Epithelial cell of prostate (primary cell): ENCODE results near the gene XXYLT1.

Experiments
- DNase-seq: peaks from one replicate; pipeline ENCODE4 v3.0.0-alpha.2; 2011; ENCODE audit warnings: low read depth, low spot score
- H3K27ac ChIP-seq: fragments of 450-650 bp; 2 replicates; pipeline ENCODE4 v1.5.1; 2017; ENCODE audit warnings: mild to moderate bottlenecking

XXYLT1 gene

DNA sequence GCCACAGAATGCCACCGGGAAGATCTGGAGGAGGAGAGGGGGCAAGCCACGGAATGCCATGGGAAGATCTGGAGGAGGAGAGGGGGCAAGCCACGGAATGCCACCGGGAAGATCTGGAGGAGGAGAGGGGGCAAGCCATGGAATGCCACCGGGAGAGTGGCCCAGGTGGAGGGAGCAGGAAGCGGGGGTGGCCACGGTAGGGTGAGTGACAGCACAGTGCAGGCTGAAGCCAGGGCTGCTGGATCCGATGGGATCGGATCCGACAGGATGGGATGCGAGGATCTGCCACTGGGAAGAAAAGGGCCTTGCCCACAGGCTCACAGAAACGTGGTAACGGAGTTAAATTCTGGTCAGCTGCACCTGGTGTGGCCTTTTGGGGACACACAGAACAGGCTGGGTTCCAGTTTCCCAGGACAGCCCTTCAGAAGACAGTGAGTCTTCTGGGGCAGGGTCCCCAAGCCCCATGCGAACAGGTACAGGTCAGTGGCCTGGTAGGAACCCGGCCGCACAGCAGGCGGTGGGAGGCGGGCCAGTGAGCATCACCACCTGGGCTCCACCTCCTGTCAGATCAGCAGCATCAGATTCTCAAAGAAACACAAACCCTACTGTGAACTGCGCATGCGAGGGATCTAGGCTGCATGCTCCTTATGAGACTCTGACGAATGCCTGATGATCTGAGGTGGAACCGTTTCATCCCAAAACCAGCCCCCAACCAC lies 58.8 kb downstream of the XXYLT1 start:
- no peak for DNase-seq
- no peak overlapping the region for H3K27ac ChIP-seq

GRCh38 chr3:195210266-195210973 lies 60.5 kb downstream of the XXYLT1 start:
- no peak overlapping the region for H3K27ac ChIP-seq
- no peak for DNase-seq

GRCh38 chr3:195209847-195210265 lies 61.1 kb downstream of the XXYLT1 start:
- H3K27ac ChIP-seq = no peak overlapping the region
- DNase-seq = no peak

DNA sequence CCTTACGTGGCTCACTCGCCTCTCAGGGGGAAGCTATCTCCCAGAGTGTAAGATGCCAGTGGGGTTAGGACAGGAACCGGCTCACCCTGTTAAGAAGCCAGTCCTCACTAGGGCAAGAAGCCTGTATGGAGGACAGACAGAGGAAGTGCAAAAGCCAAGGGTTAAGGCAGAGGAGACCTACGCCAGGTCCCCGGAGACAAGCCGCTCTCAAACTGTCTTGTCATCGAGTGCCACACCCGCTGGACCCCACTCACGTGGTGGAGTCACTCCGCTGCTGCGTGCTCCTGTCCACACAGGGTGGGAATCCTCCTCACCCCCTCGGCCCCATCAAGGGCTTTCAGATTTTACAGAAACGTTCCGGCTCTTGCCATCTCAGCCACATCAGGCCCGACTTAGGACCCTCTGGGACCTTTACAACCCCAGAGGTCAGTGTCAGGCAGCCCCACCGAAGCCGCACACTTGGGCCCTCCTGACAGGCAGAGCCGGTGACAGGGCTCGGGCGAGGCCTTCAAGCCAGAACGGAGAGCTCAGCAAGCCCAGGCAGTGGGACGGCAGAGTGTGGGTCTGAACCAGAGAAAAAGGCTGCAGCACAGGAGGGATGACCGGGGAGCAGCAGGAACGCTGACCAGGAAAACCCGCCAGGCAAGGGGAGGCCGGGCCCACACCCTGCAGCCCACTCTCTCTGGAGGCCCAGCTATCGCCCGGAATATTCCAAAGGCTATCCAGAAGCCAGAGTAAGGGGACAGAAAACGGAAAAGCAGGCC lies 61.7 kb downstream of the XXYLT1 start:
- no peak overlapping the region for H3K27ac ChIP-seq
- DNase-seq = no peak

DNA sequence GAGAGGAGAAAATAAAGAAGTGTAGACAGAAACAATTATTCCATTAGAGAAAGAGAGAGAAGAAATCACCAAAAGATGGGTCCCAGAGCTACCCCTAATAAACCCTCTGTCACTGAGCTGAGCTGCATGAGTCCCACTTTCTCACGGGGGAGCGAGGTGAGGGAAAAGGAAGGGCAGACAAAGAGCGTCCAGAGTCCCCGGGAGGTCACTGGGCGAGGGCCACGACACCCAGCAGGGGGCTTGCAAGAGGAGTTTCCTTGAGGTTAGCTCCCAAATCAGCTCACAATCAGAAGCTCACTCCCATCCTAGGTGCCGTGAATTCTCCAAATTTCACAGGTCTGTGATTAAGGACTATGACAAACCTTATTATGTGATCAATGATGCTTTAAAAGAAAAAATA lies 62.3 kb downstream of the XXYLT1 start:
- H3K27ac ChIP-seq = no peak overlapping the region
- DNase-seq = no peak

DNA sequence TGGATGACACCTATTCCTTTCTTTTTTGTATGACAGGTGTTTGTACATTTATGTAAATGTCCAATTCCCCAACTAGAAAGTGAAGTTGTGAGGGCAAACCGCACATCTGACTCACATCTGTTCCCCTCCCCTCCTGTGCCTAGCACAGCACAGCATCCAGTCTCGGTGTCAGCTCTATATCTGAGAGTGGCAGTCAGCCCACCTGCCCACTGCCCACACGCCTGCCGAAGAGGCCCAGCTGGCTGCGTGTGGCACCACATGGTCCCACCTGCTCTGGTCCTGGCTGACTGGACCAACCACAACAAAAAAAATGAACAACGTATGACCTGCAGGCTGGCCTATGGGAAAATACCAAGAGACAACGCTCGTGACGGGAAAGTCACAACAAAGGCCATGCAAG lies 62.8 kb downstream of the XXYLT1 start:
- no peak for DNase-seq
- no peak overlapping the region for H3K27ac ChIP-seq

DNA sequence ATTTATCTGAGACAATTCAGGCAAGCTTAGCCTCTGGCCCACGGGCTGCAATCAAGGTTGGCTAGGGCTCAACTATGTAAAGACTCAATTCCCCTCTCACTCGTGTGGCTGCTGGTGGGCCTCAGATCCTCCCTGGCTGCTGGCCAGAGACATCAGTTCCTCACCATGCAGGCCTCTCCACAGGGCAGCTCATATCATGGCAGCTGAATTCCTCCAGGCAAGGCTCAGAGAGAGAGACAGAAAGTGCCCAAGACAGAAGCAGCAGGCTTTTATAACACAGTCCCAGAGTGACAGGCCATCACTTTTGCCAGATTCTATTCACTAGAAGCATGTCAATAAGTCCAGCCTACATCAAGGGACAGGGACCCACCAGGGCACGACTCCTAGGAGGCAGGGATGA lies 63.2 kb downstream of the XXYLT1 start:
- no peak for DNase-seq
- H3K27ac ChIP-seq = no peak overlapping the region

DNA sequence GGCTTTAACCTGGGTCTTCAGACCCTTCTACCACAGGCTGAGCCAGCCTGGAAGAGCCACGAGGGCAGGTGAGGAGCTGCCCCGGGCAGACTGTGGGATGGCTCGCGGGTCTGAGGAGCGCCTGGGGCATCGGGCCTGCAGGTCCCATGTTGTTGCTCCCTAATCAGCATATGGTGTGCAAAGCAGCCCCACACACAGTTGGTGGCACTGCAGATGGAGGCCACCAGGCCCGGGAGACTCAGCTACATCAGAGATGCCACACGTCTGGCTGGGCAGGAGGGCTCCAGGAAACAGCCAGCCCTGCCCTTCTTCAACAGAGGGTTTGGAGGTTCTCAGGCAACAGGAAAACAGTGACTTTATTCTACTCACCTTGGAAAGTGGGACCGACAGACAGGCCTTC lies 63.9 kb downstream of the XXYLT1 start:
- DNase-seq = no peak
- H3K27ac ChIP-seq = no peak overlapping the region

DNA sequence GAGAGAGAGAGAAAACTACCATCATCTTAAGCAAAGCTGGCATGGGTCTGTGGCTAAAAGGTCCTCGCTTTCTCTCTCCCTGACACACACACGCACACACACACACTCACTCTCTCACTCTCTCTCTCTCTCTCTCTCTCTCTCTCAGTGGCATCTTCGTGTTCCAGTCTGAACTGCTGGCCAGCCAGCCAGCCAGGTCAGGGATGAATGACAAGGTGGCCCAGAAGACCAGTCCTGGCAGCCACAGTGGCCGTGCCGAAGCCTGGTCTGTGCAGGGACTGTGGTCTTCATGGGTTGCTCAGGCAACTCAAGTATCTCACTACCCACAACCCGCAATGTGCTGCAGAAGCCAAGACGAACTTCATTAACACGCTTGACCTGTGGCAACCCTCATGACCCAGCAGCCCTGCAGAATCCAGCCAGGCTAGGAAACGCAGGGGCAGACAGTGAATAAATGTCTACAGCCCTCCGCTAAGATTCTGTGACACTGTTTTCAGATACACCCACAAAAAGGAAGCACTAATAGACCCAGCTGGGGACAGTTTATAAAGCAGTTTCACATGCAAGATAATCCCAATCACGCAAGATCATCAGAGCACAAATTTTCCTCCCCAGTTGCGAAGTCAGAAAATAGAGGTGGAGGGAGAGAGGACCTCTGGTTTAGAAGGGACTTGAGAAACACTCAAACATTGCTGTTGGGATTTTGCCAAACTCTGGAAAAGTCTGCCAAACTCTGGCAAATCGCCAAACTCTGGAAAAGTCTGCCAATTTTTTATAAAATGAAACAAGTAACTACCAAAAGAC lies 66.4 kb downstream of the XXYLT1 start:
- DNase-seq = no peak
- H3K27ac ChIP-seq = no peak overlapping the region

DNA sequence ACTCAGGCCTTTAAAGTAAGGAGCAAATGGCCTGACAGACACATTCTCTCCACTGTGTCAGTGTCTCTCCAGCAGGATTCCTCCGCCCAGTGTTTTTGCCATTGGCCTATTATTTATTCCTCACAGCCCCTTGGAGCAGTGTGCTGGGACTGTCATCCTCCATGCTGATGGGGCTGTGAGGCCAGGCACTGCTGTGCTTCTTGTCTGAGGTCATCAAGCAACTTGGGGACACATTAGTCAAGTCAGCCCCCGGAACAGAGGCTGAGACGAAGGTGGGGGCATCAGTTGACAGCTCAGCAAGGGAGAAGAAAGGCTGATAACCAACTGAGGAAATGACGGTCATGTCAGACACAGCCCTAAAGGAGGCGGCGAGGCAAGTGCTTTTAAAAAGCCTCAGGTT lies 67.4 kb downstream of the XXYLT1 start:
- H3K27ac ChIP-seq = no peak overlapping the region
- DNase-seq = no peak

- DNase-seq = no peak
- no peak overlapping the region for H3K27ac ChIP-seq
Measured at GRCh38 chr3:195201295-195201694, 69.7 kb downstream of the XXYLT1 start.

DNA sequence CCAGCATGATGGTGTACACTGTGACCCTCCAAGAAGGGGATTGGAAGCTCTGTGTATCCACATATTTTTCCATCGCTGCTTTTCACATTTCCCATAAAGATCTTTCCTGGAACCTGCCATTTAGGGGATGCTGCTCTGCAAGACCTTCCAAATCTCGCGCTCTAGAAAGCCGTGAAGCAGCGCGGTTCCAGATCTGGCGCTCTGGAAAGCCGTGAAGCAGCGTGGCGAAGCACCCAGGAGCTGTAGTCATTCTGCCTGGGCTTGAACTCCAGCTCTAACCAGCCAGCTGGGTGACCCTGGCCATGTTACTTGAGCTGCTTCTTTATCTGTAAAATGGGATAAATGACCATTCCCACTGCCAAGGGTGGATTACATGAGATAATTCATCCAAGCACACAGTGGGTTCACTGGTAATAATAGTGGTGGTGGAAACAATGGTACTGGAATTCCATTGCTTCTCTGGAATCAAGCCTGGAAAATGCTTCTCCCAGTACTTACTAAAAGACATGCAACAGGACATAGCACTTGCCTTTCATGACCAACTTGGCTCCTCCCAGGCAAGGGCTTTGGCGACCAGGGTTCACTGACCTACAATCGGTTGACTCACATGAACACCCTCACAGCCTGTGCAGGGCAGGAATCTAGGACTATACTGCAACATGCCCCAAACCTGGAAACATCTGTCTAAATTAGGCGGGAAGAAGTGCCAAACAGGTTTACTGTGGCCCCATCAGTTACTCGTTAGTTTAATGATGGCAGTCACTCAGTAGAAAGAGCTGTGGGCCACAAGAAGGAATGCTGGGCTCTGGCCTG lies 70.7 kb downstream of the XXYLT1 start:
- H3K27ac ChIP-seq = no peak overlapping the region
- DNase-seq = no peak

DNA sequence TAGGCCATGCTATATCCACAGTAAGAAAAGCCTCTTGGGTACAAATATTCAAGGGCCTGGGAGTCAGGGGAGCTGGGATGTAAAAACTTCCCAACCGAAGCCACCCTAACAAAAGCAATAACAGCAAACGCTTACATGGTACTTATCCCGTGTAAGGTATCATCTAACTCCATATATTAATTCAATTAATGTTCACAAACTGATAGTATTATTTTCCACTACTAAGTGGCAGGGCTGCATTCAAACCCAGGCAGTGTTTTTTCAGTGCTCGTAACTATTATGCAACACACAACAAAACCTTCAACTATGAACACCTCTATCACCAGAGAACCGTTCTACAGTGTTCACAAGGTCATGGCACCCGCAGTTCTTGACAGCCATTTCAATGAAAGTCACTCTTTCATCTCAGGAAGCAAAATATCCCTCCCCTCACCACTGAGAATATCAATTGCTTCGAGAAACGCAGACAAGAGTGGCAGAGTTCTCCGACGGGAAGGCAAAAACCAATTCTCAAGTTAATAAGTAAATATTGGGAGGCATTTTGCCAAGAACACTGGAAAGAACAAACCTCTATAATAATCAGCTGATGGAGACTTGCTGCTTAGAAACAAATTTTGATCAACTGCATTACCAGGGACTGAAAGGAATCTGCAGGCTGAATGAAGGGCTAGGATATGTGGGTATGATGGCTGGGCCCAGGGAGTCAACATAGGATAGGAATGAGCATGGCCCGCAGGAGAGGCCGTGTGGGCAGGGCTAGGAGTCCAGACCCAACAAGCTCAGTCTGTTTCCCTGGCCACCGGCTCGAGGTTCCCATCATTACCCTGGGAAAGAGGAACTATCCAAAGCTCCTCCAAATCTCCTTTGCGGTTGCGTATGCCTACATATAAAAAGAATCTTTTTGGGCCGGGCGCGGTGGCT lies 72.3 kb downstream of the XXYLT1 start:
- no peak for DNase-seq
- H3K27ac ChIP-seq = peak overlapping the region; percentile 77

DNA sequence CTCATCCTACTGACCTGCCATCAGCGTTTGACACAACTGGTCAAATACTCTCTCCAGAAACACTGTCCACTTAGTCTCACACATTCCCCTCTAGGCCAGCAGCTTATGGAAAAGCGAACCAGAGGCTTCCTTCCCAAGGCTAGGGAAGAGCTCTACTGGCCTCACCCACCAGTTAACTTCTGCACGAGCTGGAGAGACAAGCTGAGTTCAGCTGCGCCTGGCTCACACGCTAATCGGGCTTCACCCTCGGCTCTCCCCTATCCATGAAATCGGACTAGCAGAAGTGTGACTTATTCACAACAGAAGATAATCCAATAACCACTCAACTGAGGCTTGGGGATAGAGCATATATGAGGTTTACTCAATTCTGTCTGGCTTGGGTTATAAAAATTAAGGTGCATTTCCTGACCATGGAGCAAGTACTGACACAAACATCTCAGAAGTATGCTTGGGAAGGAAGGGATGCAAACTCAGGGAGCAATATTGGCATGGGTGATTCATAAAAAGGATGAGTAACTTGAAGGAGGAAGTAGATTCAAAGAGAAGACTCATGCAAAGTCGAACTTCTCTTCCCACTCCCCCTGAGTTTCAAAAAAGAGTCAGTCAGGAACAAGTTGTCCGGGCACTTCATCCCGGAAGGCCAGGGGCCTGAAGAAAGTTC lies 73.1 kb downstream of the XXYLT1 start:
- peak overlapping the region; percentile 77 for H3K27ac ChIP-seq
- peak; percentile 72 for DNase-seq

GRCh38 chr3:195196266-195196665 lies 74.7 kb downstream of the XXYLT1 start:
- no peak for DNase-seq
- H3K27ac ChIP-seq = peak overlapping the region; percentile 77

DNA sequence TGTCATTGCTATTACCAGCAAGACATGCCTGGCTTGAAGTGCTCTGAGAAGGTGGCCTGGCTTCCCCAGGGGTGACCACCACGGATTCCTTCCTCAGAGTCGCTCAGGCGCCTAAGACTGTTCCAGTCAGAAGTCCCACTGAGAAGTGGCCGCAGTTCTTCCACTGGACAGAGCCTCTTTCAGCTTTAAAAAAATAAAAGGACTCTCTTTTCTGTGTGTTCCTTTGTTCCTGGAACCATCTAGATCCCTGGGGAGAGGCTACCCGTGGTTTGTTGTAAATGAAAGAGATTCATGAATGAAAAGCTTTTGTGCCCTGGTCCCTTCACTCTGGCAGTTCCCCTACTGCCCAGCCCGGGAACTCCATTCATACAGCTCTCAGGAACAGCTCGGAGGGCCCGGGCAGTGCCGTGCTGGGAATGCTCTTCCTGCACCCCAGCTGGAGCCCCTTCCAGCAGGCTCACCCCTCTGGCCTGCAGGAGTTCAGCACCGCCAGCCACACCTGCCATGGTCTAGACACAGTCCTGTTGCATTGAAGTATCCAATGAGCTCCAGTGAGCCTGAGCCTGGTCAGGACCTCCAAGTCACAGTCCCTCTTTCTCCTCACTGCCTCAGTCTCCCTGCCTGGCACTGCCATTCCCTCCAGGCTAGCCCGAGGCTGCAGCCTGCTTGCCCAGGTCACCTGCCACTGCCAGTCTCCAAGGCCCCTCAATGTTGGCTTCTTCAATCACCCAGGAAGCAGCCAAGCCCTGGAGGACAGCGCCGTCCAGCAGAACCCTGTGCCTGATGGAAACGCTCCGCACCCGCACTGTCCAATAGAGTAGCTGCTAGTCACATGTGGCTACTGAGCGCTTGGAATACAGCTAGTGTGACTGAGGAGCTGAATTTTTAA lies 75.4 kb downstream of the XXYLT1 start:
- DNase-seq = no peak

DNA sequence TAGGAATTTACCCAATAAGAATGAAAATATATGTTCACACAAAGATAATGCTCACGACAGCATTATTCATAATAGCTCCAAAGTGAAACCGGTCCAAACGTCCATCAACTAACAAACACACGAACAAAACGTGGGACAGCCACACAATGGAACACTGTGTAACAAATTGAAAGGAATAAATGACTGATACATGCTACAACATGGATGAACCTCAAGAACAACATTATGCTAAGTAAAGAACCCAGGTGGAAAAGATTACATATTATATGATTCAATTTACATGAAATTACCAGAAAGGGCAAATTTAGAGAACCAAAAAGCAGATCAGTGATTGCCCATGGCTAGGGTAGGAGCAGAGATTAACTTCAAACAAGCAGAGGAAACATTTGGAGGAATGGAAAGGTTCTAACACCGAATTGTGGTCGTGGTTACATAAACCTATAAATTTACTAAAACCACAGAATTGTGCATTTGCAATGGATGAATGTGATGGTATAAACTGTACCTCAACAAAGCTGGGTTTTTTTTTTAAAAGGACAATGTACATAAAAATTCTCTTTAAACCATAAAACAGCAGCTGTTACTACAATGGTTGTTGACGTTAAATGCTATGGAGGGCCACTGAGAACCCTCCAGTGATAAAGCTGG lies 76.3 kb downstream of the XXYLT1 start:
- DNase-seq = no peak
- no peak overlapping the region for H3K27ac ChIP-seq

More for the DNA sequence above, 75.4 kb downstream of the XXYLT1 start:
- peak overlapping the region; percentile 77 for H3K27ac ChIP-seq
